HG02943 (cell line): Measurements from ENCODE around the gene TNPO3.
"Not testable (repeated sequence)": the region's sequence is repeated elsewhere in the genome, so short reads cannot be mapped to it uniquely, and the experiment has no call there.

ENCODE experiments used
- ATAC-seq: cut with Tn5 transposase; IDR thresholded peaks from one replicate; pipeline ENCODE4 v1.9.1; 2021; ENCODE audit warnings: mild to moderate bottlenecking, low read depth, moderate library complexity; ENCODE audit not compliant: unreplicated experiment

Gene TNPO3

GRCh38 chr7:128968624-128969023 is 86.3 kb downstream of the TNPO3 start:
- ATAC-seq = no peak

GRCh38 chr7:128963327-128963757 is 91.6 kb downstream of the TNPO3 start:
- ATAC-seq = no peak

- ATAC-seq = no peak
Measured at GRCh38 chr7:128962899-128963298, 92.0 kb downstream of the TNPO3 start.

GRCh38 chr7:128961030-128961659 is 93.8 kb downstream of the TNPO3 start:
- no peak for ATAC-seq

- ATAC-seq = no peak
Measured at GRCh38 chr7:128959296-128959695, 95.6 kb downstream of the TNPO3 start.

GRCh38 chr7:128955981-128956380 is 98.9 kb downstream of the TNPO3 start:
- ATAC-seq = no peak

- ATAC-seq = no peak
Measured at GRCh38 chr7:128954830-128955802, 99.8 kb downstream of the TNPO3 start.

GRCh38 chr7:128954150-128954549 is 100.8 kb downstream of the TNPO3 start:
- ATAC-seq = no peak

GRCh38 chr7:128951296-128951695 is 103.6 kb downstream of the TNPO3 start:
- ATAC-seq = no peak

- ATAC-seq = no peak
Measured at GRCh38 chr7:128948976-128949760, 105.7 kb downstream of the TNPO3 start.

GRCh38 chr7:128948312-128948973 is 106.5 kb downstream of the TNPO3 start:
- no peak for ATAC-seq

GRCh38 chr7:128947854-128948253 is 107.1 kb downstream of the TNPO3 start:
- ATAC-seq = no peak

GRCh38 chr7:128946936-128947830 is 107.7 kb downstream of the TNPO3 start:
- no peak for ATAC-seq

- no peak for ATAC-seq
Measured at GRCh38 chr7:128945668-128946366, 109.1 kb downstream of the TNPO3 start.

GRCh38 chr7:128944487-128945236 is 110.2 kb downstream of the TNPO3 start:
- no peak for ATAC-seq

GRCh38 chr7:128943251-128943650 is 111.7 kb downstream of the TNPO3 start:
- not testable (repeated sequence) for ATAC-seq

- ATAC-seq = no peak
Measured at GRCh38 chr7:128941946-128942526, 112.9 kb downstream of the TNPO3 start.
